GM19397 (cell line): Measurements from ENCODE around the gene ERBB4.

ENCODE experiments used
- ATAC-seq: cut with Tn5 transposase; IDR thresholded peaks from one replicate; pipeline ENCODE4 v1.9.1; 2021; ENCODE audit warnings: mild to moderate bottlenecking, moderate library complexity; ENCODE audit not compliant: unreplicated experiment

ERBB4 gene

DNA sequence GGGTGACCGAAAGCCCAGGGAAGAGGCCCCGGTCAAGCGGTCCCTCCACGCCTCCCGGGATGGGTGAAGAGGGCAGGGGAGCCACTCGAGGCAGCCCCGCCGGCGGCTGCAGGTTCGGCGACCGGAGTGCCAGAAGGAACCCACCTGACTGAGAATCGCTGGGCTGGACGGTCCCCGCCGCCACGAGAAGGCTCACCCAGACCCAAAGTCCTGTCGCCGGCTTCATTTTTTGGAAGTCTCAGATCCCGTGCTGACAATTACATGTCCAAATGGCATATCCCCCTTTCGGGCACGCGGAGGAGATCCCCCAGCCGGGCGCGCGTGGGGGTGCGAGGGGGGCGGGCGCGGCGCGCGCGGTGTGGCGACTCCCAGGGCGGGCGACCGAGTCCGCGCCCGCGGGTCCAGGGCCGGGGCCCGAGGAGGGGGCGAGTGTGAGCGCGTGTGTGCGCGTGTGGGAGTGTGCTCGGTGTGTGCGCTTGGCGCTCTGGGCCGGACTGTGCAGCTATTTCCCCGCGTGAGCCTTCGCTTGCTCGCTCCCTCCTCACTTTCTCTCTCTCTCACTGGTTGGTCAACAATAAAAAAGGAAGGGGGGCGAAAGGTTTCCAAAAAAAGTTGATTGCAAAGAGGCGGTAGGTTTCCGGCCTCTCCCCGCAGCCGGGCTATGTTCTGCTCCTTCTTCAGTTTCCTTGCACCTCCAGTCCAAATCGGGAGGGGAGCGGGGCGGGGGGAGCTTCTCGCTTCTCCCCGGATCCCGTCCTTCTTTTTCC is at the start of gene ERBB4:
Gene ERBB4, minus strand, starts transcription at position 498 of the 767 bp plus-strand sequence. Its CDS starts 272 bp downstream, at position 226.
- no peak for ATAC-seq

DNA sequence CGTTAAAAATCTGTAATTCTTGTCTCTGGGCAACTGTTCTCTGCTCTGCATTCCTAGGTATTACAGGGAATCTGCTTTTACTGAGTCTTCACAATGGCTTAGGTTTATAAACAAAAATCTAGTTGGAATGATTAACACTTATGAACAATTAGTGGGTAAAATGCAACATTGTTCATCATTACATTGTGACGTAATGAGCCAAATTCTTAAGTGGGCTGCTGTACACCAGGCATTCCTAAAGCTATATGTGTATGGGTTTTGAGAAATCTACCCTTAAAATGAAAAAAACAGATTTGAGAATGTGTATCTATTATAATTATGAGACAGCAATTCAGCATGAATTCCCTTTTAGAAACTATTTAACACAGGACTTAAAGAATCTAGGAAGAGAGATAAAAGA is 41.5 kb upstream of the ERBB4 start:
- no peak for ATAC-seq

DNA sequence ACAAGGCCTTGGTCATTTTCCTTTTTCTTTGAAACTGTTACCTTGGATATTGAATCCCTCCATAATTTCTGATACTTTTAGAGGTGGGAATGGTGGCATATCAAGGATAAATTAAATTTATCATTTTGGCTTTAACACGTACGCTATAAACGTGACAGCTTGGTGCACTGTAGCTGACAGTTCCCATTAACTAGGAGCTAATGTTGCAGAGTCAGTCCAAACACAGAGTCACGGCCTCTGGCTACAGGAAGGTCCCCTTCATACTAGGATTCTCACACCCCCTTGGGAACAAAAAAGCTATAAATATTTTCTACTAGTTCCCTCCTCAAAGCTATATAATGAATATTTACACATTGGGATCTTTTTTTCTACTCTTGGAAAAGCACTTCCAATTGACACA is 17.7 kb upstream of the ERBB4 start:
- ATAC-seq = no peak

DNA sequence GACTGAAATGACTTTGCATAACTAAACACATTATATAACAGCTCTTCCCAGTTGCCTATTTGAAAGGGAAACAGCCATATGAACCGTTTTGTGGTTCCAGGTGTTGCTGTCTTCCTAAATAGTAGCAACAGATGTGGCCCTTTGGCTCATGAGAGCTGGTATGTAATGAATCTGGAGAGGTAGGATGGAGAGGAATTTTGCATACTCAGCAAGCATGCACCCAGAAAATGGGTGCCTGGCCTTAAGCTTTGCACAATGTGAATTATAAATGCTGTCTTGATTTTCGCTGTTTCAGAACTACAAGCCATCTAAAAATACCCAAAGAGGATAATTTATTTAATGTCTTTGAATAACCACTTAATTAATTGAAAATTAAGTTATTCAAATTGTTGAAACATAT is 15.6 kb upstream of the ERBB4 start:
- ATAC-seq = no peak

DNA sequence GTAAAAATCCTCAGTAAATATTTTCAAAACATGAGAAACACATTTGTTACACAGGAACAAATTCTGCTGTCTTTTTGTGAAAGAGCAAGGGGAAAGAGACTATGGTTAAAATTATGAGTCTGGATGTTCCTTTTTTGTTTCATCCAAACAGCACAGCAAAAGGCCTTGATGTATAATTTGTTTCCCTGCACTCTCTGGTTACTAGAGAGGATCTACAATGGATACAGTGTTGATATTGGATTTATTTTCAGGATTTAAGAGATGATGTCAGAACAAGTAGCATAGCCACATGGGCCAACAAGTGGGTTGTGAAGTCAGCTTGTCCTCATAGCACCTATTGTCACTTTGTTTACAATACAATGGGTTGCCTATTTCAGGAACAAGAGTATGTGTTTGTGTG is 11.3 kb upstream of the ERBB4 start:
- ATAC-seq = no peak

DNA sequence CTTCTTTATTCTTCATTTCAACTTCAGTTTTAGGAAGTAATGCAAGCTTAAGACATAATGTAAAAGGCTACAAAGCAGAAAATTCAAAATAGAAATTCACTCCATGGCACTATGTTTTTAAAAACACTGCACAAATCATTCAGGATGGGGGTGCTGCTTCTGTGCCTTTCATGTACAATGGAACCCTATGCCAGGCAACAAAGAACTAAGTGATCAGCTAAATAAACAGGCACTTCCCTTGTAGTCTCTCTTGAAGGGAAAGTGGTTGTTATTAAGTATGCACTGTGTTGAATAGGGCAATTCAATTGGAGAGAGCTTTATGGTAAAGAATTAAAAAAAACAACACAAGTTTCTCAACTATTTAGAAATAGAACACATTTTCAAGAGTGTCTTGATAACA is 10.9 kb upstream of the ERBB4 start:
- no peak for ATAC-seq

DNA sequence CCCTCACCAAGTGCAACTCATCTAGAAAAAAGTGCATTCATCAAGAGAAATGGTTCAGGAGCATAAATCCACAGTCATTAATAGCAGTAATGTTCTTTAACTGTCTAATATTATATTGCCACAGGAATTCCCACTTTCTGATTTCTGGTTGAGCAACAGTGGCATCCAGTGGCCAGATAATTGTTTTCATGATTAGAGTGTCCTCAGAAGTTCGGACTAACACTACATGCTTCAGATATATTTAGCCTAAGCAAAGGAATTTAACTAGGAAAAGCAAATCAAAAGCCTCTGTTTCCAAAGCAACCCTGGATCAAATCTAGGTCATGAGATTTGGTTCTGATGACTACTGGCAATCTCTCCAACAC is 9.8 kb upstream of the ERBB4 start:
- no peak for ATAC-seq

DNA sequence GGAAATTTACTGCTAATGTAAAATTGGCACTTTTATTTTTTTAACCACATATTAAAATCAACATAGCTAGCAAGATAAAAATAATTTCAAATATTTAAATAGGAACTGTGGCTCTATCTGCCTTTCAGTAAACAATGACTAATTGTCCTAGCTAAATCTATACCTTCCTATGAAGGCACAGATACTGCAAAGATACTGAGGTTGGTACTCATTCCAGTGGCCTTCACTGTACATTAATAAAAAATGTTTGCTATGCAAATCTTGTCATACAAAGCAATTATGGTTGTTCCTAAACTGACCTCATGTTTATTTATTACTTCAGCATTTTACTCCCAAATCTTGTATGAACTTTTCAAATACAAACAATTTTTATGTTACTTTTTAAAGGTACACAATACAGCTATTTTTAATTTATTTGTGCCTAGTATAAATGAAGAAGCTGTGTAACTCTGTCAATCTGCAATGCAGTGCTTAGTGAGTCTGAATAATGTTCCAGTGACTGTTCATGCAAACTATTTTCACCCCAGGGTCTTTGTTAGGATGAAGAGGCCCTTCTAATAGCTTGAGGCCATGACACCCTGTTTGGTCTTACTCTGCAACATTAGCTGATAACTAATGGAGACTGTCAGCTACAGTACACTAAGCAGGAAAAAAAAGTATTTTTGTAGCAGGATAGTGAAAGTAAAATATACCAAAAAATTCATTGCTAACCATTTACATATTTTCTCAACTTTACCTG is 9.3 kb upstream of the ERBB4 start:
- ATAC-seq = no peak

DNA sequence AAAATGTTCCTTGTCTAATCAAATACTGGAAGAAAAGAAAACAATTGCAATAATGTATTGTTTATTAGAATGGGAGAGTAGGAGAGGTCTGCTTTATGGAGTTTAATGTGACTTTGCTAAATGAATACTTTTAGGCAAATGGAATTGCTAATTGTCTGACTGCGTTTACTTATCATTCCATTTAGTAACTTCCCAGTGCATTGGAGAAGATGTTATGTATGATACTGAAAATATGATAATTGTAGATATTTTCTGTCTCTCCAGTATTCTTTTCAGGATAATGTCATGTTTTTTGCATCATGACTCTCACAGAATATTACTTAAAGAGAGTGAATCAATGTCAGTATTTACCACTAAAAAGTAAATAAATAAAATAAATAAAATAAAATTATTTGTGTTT is 8.1 kb upstream of the ERBB4 start:
- ATAC-seq = no peak

DNA sequence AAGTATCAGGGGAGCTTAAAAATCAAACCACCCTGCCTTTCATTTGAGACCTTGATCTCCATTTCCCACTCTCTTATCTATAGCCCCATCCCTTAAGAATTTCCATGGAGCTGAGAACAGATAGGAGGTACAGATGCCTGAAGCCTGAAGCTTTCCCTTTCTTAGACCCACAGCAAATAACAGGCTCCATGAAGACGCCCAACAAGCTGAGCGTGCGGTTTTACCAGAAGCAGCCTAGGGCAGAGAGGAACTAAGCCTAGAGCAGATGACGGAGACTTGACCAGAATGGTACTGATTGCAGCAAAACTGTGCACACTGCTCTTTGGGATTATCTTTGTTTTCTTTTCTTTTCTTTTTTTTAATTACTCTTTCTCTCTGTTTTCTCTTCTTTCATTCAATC is 1.7 kb upstream of the ERBB4 start:
- no peak for ATAC-seq

DNA sequence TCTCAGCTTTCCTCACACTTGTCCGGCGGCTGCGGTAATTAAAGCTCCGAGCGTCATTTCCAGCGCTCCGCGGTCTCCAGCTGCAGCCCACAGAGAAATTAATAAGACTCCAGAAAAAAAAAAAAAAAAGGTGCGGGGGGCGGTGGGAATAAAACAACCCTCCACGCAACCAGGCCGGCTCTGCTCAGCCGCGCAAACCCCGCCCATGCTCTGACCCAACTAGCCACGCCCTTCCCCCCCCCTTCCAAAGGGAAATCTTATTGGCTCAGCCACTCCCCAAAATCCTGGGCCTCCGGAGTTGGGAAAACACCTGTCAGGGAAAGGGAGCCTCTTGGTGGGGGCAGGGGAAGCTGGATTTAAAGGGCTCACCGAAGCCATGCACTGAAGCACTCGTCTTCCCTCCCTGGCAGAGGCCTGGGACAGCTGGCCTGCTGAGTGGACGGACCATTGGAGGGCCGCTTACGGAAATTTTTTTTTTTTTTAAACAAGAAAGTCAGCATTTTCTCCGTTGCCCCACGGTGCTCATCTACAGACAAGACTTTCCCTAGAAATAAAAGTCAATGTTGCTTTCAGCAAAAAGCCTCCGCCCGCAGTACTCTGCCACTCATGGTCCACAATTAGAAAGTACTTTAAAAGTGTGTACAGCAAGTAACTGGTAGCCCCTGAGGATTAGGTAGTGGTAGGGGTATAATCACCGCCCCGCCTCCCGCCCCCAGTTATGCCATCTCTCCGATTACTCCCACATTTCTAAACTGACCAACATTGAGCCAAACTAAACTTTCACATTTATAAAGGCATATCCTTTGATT is 674 bp upstream of the ERBB4 start:
- ATAC-seq = no peak

DNA sequence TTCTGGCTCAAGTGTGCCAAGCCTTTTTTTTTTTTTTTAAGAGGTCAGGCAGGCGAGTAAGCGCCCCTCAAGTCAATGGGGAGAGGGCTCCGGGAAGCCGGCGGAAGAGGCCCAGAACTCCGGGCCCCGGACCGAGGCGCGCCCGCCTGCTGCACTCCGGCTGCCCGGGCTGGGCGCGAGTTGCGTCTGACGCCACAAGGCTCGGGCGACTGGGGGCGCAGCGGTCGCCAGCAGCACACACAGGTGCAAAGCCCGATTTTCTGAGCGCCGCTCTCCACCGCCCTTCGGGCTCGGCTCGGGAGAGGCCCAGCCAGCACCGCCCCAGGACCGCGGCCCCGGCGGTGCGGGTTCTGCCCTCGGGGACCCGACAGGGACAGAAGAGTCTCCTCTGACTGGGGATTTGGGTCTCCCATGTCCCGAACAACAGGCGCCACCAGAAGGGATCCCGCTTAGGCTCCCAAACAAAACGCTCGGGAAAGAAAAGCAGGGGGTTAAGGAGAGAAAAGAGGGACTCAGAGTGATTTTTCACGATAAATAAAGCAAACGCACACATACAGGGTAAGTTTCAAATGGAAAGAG is 787 bp downstream of the ERBB4 start:
- ATAC-seq = no peak

DNA sequence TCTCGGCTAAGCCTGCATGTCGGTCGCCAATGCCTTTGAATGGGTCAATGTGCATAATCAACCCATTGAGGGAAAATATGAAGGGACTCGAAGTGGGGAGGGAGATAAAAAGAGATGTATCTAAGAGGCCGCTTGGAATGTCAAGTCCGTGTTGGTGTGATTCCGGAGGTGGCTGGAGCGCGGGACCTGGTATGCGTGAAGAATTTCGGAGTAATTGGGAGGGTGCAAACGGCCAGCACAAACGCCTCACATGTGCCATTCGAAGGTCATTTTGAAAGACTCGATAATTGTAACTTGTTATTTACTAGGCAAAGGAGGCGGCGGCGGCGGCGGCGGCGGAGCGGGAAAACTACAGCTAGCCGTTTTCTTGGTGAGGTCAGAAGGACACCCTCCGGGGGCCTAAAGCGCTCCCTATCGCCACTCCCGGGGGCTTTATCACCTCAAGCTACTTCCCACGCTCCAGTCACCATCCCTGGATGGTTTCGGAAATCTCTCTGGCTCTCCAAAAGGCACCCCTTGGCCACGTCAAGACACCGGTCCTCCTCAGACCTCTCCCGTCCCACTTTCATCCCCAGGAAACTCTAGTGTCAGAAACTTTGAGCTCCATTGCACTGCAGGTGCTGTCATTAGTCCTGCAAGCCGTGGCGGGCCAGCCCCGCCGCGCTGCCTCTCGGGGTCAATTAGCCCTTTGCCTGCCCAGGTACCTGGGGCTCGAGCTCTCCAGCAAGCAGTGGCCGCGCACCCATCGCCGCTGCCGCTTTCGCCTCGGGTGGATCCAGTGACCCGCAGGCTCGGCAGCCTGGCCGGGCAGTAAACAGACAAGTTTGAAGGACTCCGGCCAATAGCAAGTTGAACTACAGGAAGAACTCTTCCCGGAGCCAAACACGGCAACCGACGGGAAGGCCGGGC is 1.5 kb downstream of the ERBB4 start:
- no peak for ATAC-seq

DNA sequence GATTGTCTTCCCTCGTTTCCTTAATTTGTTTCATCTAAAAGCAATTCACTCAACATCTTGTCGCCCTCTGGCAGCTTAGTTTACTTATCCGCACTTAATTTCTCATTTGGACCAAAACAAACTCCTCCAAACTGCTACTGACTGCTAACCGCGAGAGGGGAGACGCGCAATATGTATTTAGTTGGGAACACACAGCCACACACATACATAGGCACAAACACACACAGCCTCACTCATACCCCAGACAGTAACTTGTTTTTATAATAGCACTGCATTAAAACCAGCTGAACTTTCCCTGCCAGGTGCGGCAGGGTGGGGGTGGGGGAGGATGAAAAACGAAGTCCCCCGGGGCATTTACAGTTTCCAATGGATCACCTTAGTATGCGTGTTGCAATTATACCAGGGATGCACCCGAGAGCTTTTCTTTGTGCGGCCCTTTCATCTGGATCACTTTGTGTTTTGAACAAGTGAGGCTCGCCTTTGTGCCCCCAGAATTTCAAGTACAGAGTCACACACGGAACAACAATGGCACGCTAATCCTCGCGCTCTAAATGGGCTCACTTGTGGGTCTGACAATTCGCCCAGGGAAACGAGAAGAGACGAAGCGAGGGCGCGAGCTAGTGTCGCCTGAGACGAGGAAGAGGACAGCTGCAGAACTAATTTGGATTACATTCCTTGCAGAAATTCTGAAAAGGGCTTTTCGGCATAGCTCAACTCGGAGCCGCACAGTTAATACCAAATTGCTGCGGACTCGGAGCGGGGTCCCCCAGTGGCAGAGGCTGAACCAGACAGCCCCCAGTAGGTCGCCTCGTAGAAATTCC is 2.4 kb downstream of the ERBB4 start:
- ATAC-seq = no peak

DNA sequence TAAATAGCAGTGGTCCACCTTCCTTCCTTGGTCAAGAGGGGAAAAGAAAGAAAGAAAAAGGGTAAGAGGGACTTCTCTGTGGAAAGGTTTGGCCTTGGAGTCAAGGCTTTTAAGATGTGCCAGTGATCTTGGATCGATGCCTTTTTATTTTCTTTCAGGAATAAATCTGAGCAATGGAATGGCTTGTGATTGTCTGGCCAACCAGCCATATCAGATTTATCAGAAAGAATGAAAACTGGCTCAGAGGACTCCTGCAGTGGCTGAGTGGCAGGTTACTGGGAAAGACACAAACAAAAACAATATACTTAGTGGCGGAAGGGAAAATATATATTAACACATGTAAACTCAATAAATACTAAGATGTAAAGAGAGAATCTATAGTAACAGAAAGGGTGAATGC is 4.3 kb downstream of the ERBB4 start:
- ATAC-seq = no peak

DNA sequence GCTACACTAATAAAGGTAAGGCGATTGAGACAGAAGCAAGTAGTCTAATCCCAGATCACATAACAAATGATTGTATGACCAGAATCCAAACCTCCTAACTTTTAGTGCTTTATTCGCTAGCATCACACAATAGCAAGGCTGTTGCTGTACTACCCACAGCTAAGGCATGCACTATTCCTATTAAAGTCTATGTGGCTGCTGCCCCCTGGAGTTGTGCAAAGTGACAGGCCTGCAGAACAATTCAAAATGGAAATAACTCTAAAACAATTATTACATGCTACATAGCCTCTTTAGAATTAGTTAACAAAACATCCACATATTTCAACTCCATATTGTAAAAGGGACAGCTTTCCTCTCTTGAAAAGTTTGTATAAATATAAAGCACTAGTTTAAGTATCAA is 6.0 kb downstream of the ERBB4 start:
- ATAC-seq = no peak

DNA sequence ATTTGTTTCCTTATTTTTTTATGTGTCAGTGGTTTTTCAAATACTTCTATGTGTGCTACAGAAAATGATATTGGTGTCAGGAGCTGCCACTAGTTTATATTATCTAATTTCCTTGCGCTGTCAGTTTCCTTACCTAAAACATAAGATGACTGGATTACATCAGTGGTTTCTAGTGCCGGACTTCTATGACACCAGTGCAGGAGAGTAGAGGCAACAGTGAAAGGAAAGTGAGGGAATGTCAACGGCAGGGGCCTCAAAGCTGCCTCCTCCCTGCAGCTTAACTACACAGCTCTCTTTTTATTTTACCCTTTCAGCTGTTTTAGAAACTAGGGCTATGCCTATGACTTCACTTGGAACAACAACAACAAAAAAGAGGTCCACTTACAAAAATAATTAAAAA is 6.5 kb downstream of the ERBB4 start:
- ATAC-seq = no peak

DNA sequence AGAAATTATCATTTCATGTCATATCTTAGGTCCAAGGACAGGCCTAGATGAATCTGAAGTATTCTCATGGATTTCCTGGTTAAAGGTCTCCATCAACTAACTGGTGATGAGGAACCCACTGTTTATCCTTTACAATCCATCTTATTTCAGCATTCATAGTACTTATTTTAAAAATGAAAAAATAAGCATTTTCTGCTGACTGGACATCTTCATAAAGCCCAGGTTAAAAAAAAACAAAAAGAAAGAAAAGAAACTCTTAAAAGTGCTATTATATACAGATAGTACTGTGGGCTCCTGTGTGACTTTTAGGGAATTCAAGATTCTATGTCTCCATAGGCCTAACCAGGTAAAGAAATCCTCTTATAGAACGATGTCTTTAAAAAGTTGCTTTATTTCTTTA is 7.1 kb downstream of the ERBB4 start:
- no peak for ATAC-seq

DNA sequence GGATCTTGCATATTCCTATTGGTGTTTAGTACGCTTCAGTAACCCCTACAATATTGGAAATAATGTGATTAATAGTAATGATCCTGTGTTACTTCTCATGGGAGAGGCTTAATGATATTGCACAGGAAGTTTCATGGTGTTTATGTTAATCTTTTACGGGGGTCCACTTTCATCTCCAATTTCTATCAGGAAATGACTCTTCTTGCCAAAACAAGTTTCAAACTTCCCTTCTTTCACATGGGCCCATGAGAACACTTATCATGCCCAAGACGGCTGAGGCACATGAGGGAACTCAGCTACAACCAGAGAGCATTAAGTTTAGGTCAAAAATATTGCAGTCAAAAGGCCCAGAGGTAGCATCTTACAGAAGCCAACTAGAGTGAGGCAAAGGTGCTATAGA is 7.6 kb downstream of the ERBB4 start:
- no peak for ATAC-seq

DNA sequence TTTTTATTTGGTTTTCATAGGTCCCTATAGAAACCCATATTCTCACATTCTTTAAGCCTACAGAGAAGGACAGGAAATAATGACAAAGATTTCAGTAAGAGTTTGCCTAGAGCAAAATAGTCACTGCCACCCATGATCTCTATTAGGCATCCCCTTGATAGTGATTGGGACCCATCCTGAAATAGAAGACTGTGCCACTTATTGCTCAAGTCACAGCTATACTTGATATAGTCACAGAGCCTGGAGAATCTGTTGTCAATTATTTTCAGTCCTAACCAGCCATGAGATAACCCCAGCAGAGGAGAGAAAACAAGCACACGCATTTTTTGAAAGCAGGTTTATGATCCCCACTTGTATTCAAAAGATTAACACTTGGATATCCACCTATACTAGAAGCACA is 8.2 kb downstream of the ERBB4 start:
- no peak for ATAC-seq
